PC-3 (cell line): ENCODE data around the gene STRN4. TPM values are rescaled to one million over a fixed set of nuclear protein-coding genes. Genes with fewer than 3 reads are reported as not detected.

Experiments
- ATAC-seq: fragments of 200-7000 bp; cut with Tn5 transposase; 2 replicates; pipeline ENCODE4 v1.9.1; 2020; ENCODE audit warnings: mild to moderate bottlenecking, moderate library complexity
- BruUV-seq: library from RNA; stranded (reverse); fragments of 400-500 nt; replicated peaks from 2 replicates; lab custom pipeline; 2021; lab: Mats Ljungman, UMichigan
- CTCF ChIA-PET: fragments of 300-600 bp; sonication (Branson Sonifier 250); formaldehyde crosslinking; loops from one replicate; lab custom pipeline; 2022; ENCODE audit warnings: antibody characterized with exemption; lab: Charles Lee
- POLR2A ChIA-PET: fragments of 300-600 bp; sonication (Branson Sonifier 250); formaldehyde crosslinking; loops from one replicate; lab custom pipeline; 2022; ENCODE audit warnings: antibody characterized with exemption; ENCODE audit not compliant: unreplicated experiment; lab: Charles Lee
- DNase-seq: peaks from one replicate; pipeline ENCODE4 v3.0.0-alpha.2; 2015
- H2AFZ ChIP-seq: fragments of 300-600 bp; sonication (generic); 2 replicates; pipeline ENCODE4 v1.6.0; 2016; ENCODE audit warnings: antibody characterized with exemption, low read length
- H3F3A ChIP-seq: fragments of 300-600 bp; sonication (generic); one replicate; pipeline ENCODE4 v1.6.0; 2017; ENCODE audit warnings: antibody characterized with exemption, low read length, control low read depth, mild to moderate bottlenecking; ENCODE audit not compliant: unreplicated experiment
- H3K27ac ChIP-seq: fragments of 300-600 bp; sonication (generic); 2 replicates; pipeline ENCODE4 v1.5.1; 2016; ENCODE audit warnings: mild to moderate bottlenecking, low read length
- H3K27me3 ChIP-seq: fragments of 300-600 bp; sonication (generic); 2 replicates; pipeline ENCODE4 v1.6.1; 2016; ENCODE audit warnings: low read length, mixed read lengths
- H3K36me3 ChIP-seq: fragments of 300-600 bp; sonication (generic); 2 replicates; pipeline ENCODE4 v1.6.1; 2016; ENCODE audit warnings: low read depth, mixed run types, low read length, mixed read lengths
- H3K4me1 ChIP-seq: fragments of 300-600 bp; sonication (generic); 2 replicates; pipeline ENCODE4 v1.5.1; 2016; ENCODE audit warnings: low read length; ENCODE audit not compliant: insufficient read depth
- H3K4me2 ChIP-seq: fragments of 300-600 bp; sonication (generic); 2 replicates; pipeline ENCODE4 v1.6.0; 2016; ENCODE audit warnings: low read length
- H3K4me3 ChIP-seq: fragments of 300-600 bp; sonication (generic); 2 replicates; pipeline ENCODE4 v1.5.1; 2016; ENCODE audit warnings: mild to moderate bottlenecking, low read length, mixed read lengths
- H3K79me2 ChIP-seq: fragments of 300-600 bp; sonication (generic); 2 replicates; pipeline ENCODE4 v1.6.1; 2017; ENCODE audit warnings: low read length, mixed read lengths
- H3K9ac ChIP-seq: fragments of 300-600 bp; sonication (generic); 2 replicates; pipeline ENCODE4 v1.6.0; 2016; ENCODE audit warnings: mild to moderate bottlenecking, low read length
- H3K9me2 ChIP-seq: fragments of 300-600 bp; sonication (generic); replicated peaks from 2 replicates; pipeline ENCODE4 v1.6.1; 2016; ENCODE audit warnings: mixed run types, low read length, mixed read lengths
- H3K9me3 ChIP-seq: fragments of 300-600 bp; sonication (generic); 2 replicates; pipeline ENCODE4 v1.6.1; 2016; ENCODE audit warnings: low read length, mixed read lengths
- H4K20me1 ChIP-seq: fragments of 300-600 bp; sonication (generic); 2 replicates; pipeline ENCODE4 v1.6.1; 2016; ENCODE audit warnings: low read length, mixed read lengths
- CTCF ChIP-seq: fragments of 300-600 bp; sonication (generic); conservative IDR thresholded peaks from 2 replicates; pipeline ENCODE4 v1.5.1; 2017; ENCODE audit warnings: antibody characterized with exemption, low read depth, mild to moderate bottlenecking, low read length
- EZH2 ChIP-seq: fragments of 300-600 bp; sonication (generic); IDR thresholded peaks from one replicate; pipeline ENCODE4 v1.6.1; 2017; ENCODE audit warnings: antibody characterized with exemption, mild to moderate bottlenecking, low read length; ENCODE audit not compliant: unreplicated experiment
- EZH2phosphoT487 ChIP-seq: fragments of 300-600 bp; sonication (generic); IDR thresholded peaks from 2 replicates; pipeline ENCODE4 v1.6.1; 2018; ENCODE audit warnings: mild to moderate bottlenecking, antibody characterized with exemption, low read length, borderline replicate concordance
- intact Hi-C: fragments of 100-400 bp; cut with micrococcal nuclease; formaldehyde crosslinking; loops from 2 replicates; pipeline ENCODE4 v1.9.0; 2023
- total RNA-seq: library from RNA; depleted of rRNA; stranded (reverse); fragments of >200 nt; gene quantifications from 2 replicates; pipeline ENCODE4 v1.2.3, GENCODE V29; 2014

STRN4 gene
- total RNA-seq, 1 experiment from 2014 or later, result 62.7 TPM

- Histone ChIP-seq H3K4me3 (no peak overlapping the region), H3K79me2 (peaks cover 30% of the 10 kb centered on the region), H3K9me2 (no peaks in the 10 kb centered on the region), H3K27me3 (no peaks in the 10 kb centered on the region), H3K4me1 (peaks cover 9% of the 10 kb centered on the region), H3F3A (no peaks in the 10 kb centered on the region), H3K9me3 (no peaks in the 10 kb centered on the region), H3K9ac (no peak overlapping the region), H3K27ac (no peak overlapping the region), H3K4me2 (no peak overlapping the region), H2AFZ (no peak overlapping the region), H3K36me3 (no peaks in the 10 kb centered on the region; the same call in 1 of the 2 replicates), H4K20me1 (peaks cover 14% of the 10 kb centered on the region; the same call in 1 of the 2 replicates)
- BruUV-seq, result no TSS peak
- intact Hi-C loops, result no loop called here
- ATAC-seq (no peak), DNase-seq (peak; percentile 63)
- TF ChIP-seq EZH2phosphoT487, result no peak
- peak; percentile 77 for TF ChIP-seq CTCF
- TF ChIP-seq EZH2, result no peak
- POLR2A ChIA-PET, result no interaction called here
- CTCF ChIA-PET, result no interaction called here
Measured at GRCh38 chr19:46748325-46749109, 2.3 kb upstream of the STRN4 start.

- ATAC-seq (peak; percentile 52), DNase-seq (no peak)
- ChIA-PET CTCF (no interaction called here), POLR2A (no interaction called here)
- TF ChIP-seq EZH2 (no peak), CTCF (no peak), EZH2phosphoT487 (no peak)
- no peaks in the 10 kb centered on the region for H3K27me3 ChIP-seq
- H3K36me3 ChIP-seq, result no peaks in the 10 kb centered on the region; the same call in none of the 2 replicates
- no peaks in the 10 kb centered on the region for H3F3A ChIP-seq
- H4K20me1 ChIP-seq, result peaks cover 34% of the 10 kb centered on the region
- H2AFZ ChIP-seq, result peak within 1 kb of the TSS; percentile 33; the same call in 1 of the 2 replicates
- peak within 1 kb of the TSS; percentile 97 for H3K4me3 ChIP-seq
- peaks cover 58% of the 10 kb centered on the region for H3K79me2 ChIP-seq
- no peak within 1 kb of the TSS for H3K27ac ChIP-seq
- BruUV-seq, result no TSS peak
- peak within 1 kb of the TSS; percentile 85 for H3K4me2 ChIP-seq
- no peaks in the 10 kb centered on the region for H3K9me3 ChIP-seq
- peak within 1 kb of the TSS; percentile 91 for H3K9ac ChIP-seq
- H3K9me2 ChIP-seq, result no peaks in the 10 kb centered on the region
- peaks cover 9% of the 10 kb centered on the region for H3K4me1 ChIP-seq
- intact Hi-C loops, result no loop called here
Measured at GRCh38 chr19:46745521-46746280, 549 bp downstream of the STRN4 start, which contains the start of gene FKRP. Gene FKRP, plus strand, starts transcription at chr19:46746057. Its CDS starts 9,394 bp downstream, at chr19:46755451.
